ENCODE measurements around the gene SCML1.

- TF ChIP-seq CTCF (IDR thresholded peaks at IDR 0.05; ENCODE audit: control extremely low read depth in 1 of 3, insufficient read depth in 1 of 3, low read depth in 1 of 3, low read length in 3 of 3) (no peak), EP300 (IDR thresholded peaks at IDR 0.05; ENCODE audit: borderline replicate concordance in 1 of 2, low read depth in 2 of 2, low read length in 2 of 2) (no peak)
Observed at GRCh38 chrX:17778997-17779396, 41.7 kb downstream of the SCML1 start.
